HFFc6 (cell line): ENCODE data around the gene OPCML. TPM values are rescaled to one million over a fixed set of nuclear protein-coding genes. Genes with fewer than 3 reads are reported as not detected.

Experiments
- DNase-seq: peaks from one replicate; pipeline ENCODE4 v3.0.0-alpha.2; 2018
- H3K27ac Mint-ChIP-seq: 2 replicates; pipeline ENCODE4 v1.8.0; 2020; ENCODE audit warnings: mild to moderate bottlenecking, mixed read lengths
- H3K27me3 Mint-ChIP-seq: 2 replicates; pipeline ENCODE4 v1.8.0; 2021; ENCODE audit warnings: mild to moderate bottlenecking, moderate library complexity, mixed read lengths; ENCODE audit not compliant: insufficient read depth
- H3K36me3 Mint-ChIP-seq: 2 replicates; pipeline ENCODE4 v1.8.0; 2021; ENCODE audit warnings: low read depth, mixed read lengths
- H3K4me1 Mint-ChIP-seq: 2 replicates; pipeline ENCODE4 v1.8.0; 2020; ENCODE audit warnings: low read depth, mixed read lengths
- H3K4me3 Mint-ChIP-seq: 2 replicates; pipeline ENCODE4 v1.8.0; 2020; ENCODE audit warnings: mild to moderate bottlenecking, moderate library complexity, mixed read lengths
- H3K9me3 Mint-ChIP-seq: 2 replicates; pipeline ENCODE4 v1.8.0; 2020; ENCODE audit warnings: mild to moderate bottlenecking, mixed read lengths
- CTCF ChIP-seq: fragments of 200-600 bp; sonication (generic); IDR thresholded peaks from 2 replicates; pipeline ENCODE4 v1.5.0; 2021; ENCODE audit warnings: antibody characterized with exemption, mild to moderate bottlenecking
- total RNA-seq, 6 experiments: library from RNA; stranded (reverse); fragmentation: NEBNext Ultra II Directional; extraction: Animal tissue kit (Norgen Biotek cat#: 25700); gene quantifications; 2 replicates in 1 of 6; 3 replicates in 5 of 6; pipeline ENCODE4 v1.2.3, GENCODE V29; 2021

The OPCML gene
- total RNA-seq, 6 experiments from 2014 or later: 0.11 to 1.7 (median 0.33) TPM

DNA sequence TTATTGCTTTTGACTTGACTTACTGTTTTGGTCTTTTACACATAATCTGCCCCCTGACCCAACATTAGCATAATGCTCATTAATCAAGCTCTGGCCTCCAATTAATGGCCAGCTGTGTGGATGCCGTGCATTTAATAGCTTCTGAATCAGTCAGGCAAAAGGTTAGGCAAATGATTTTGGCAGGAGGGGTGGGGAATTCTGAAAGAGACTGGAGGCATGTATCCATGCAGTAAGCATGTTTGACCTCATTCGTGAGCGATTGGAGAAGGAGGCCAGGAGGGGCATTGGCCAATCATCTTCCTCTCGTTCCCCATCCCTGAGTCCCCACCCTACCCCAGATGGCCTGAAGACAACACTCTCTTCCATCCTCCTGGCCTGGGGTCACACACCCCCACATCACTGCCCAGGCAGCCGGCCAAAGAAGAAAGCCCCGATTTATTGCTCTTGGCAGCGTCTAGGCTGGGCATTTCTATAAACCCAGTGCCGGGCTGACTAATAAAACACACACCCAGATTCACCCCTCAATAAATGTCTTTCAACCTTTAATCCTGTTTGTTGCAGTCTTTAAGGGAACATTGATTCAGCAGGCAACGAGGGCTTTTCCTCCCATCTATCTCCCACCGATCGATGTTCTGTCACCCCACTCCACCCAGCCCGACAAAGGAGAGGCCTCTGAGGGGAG is 150.0 kb downstream of the OPCML start:
- Mint-ChIP-seq H3K9me3 (peaks cover 77% of the 10 kb centered on the region), H3K36me3 (peaks cover 10% of the 10 kb centered on the region; the same call in 1 of the 2 replicates), H3K4me3 (no peak overlapping the region), H3K27me3 (no peaks in the 10 kb centered on the region; the same call in 1 of the 2 replicates), H3K27ac (no peak overlapping the region), H3K4me1 (no peaks in the 10 kb centered on the region)
- no peak for DNase-seq
- TF ChIP-seq CTCF: no peak

DNA sequence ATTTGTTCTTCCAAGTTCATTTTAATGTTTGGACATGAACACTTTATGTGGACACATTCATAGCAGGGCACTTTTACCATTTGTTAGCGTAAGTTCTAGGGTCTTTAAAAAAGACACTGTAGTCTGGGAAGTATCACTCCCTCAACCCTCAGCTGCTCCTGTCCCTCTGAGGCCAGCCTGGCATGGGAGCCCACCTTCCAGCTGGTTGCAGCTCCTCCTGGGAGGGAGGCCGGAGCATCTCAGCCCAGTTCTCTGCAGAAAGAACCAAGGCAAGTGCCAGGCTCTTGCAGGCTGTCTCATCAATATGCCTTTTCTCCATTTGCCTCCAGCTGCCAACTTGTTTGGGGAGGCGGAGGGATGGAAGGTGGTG is 150.6 kb downstream of the OPCML start:
- Mint-ChIP-seq H3K4me1 (no peaks in the 10 kb centered on the region), H3K36me3 (peaks cover 10% of the 10 kb centered on the region; the same call in 1 of the 2 replicates), H3K4me3 (no peak overlapping the region), H3K27ac (no peak overlapping the region), H3K9me3 (peaks cover 76% of the 10 kb centered on the region), H3K27me3 (no peaks in the 10 kb centered on the region; the same call in 1 of the 2 replicates)
- no peak for TF ChIP-seq CTCF
- DNase-seq: no peak

- Mint-ChIP-seq H3K4me1 (no peaks in the 10 kb centered on the region), H3K4me3 (no peak overlapping the region), H3K27ac (no peak overlapping the region), H3K36me3 (no peaks in the 10 kb centered on the region), H3K9me3 (peaks cover 74% of the 10 kb centered on the region), H3K27me3 (no peaks in the 10 kb centered on the region)
- no peak for TF ChIP-seq CTCF
- DNase-seq: no peak
These were observed 166.2 kb downstream of the OPCML start for GRCh38 chr11:133366147-133366546.

DNA sequence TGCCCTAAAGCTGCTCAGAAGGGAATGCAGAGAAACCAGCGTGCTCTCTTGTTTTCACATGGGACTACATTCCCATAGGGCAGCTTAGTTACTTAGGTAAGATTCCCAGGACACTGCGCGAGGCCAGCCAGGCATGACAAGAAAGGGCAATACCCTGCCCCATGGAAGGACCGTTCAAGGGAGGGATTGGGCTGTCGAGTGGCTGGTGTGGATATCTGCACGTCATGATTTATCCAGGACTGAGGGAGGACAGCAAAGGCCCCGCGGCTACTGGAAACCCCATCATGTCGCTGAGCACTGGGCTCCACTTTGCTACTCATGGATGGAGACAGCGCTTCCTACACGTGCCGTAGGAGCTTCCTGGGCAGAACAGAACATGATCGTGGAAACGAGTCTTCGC is 169.4 kb downstream of the OPCML start:
- Mint-ChIP-seq H3K4me1 (no peaks in the 10 kb centered on the region), H3K27ac (no peak overlapping the region), H3K36me3 (peaks cover 10% of the 10 kb centered on the region), H3K4me3 (no peak overlapping the region), H3K9me3 (peaks cover 90% of the 10 kb centered on the region), H3K27me3 (no peaks in the 10 kb centered on the region; the same call in 1 of the 2 replicates)
- TF ChIP-seq CTCF: no peak
- no peak for DNase-seq

DNA sequence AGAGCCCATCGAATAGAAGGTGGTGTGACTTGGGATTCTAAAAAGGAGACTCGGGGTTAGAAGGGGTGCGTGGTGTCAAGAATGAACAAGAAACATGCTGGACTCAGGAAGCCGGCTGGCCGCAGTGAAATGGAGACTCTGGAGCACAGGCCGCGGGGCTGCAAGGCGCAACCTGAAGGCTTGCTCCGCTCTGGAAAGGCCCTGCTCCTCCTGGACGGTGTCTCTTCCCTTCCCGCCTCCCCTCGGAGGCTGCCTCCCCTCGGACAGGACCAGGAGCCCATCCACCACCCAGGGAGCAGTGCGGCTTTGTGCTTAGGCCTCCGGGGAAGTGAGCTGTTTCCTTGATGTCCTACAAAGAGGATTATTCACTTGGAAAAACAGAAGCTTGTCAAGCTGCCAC is 170.1 kb downstream of the OPCML start:
- Mint-ChIP-seq H3K27ac (no peak overlapping the region), H3K27me3 (no peaks in the 10 kb centered on the region; the same call in 1 of the 2 replicates), H3K9me3 (peaks cover 88% of the 10 kb centered on the region), H3K36me3 (peaks cover 10% of the 10 kb centered on the region), H3K4me3 (no peak overlapping the region), H3K4me1 (no peaks in the 10 kb centered on the region)
- TF ChIP-seq CTCF: no peak
- no peak for DNase-seq
